ENCODE data around the gene ASB5.
"Not testable (repeated sequence)": the region's sequence is repeated elsewhere in the genome, so short reads cannot be mapped to it uniquely, and the experiment has no call there.

Gene ASB5

DNA sequence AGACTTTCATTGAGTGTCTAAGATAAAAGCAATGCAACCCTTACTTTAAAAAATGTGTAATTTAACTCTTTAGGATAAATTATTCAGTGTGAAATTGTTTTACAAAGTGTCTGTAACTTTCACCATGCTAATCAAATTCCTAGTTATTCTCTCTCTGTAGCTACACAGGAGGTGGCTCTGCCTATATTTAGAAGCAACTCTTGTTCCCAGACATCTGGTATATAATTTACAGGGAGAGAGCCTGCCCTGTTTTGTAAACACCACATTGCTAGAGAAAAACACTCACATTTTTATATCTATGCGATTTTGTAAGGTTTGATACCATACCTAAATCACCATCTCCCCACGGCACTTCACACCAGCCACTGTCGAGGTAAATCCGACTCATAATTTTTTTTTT is 38.2 kb downstream of the ASB5 start:
- H3K4me3 ChIP-seq (ENCODE audit: low read depth, low read length) = no peak overlapping the region
- no peaks in the 10 kb centered on the region for H3K27me3 ChIP-seq (replicated peaks)
- no peak for TF ChIP-seq CTCF (IDR thresholded peaks at IDR 0.05; ENCODE audit: low read depth, low read length, missing control alignments)
- no peak overlapping the region for H3K27ac ChIP-seq
- H3K36me3 ChIP-seq (replicated peaks) = no peaks in the 10 kb centered on the region
- in situ Hi-C loops (cut with HindIII; ENCODE audit: low pct_ligation_motif_present, low sequenced_read_pairs) = no loop called here
- DNase-seq = no peak

- in situ Hi-C loops (cut with HindIII; ENCODE audit: low pct_ligation_motif_present, low sequenced_read_pairs) = no loop called here
- no peak for TF ChIP-seq CTCF (IDR thresholded peaks at IDR 0.05; ENCODE audit: low read depth, low read length, missing control alignments)
- Histone ChIP-seq H3K27ac (no peak overlapping the region), H3K36me3 (replicated peaks) (no peaks in the 10 kb centered on the region), H3K27me3 (replicated peaks) (no peaks in the 10 kb centered on the region), H3K4me3 (ENCODE audit: low read depth, low read length) (no peak overlapping the region)
- no peak for DNase-seq
Measured at GRCh38 chr4:176229645-176230044, 39.4 kb downstream of the ASB5 start.

- no peak for TF ChIP-seq CTCF (IDR thresholded peaks at IDR 0.05; ENCODE audit: low read depth, low read length, missing control alignments)
- H3K4me3 ChIP-seq (ENCODE audit: low read depth, low read length) = no peak overlapping the region
- no peaks in the 10 kb centered on the region for H3K36me3 ChIP-seq (replicated peaks)
- H3K27ac ChIP-seq = no peak overlapping the region
- in situ Hi-C loops (cut with HindIII; ENCODE audit: low pct_ligation_motif_present, low sequenced_read_pairs) = no loop called here
- no peaks in the 10 kb centered on the region for H3K27me3 ChIP-seq (replicated peaks)
- DNase-seq = no peak
Measured at GRCh38 chr4:176226736-176227135, 42.3 kb downstream of the ASB5 start.

DNA sequence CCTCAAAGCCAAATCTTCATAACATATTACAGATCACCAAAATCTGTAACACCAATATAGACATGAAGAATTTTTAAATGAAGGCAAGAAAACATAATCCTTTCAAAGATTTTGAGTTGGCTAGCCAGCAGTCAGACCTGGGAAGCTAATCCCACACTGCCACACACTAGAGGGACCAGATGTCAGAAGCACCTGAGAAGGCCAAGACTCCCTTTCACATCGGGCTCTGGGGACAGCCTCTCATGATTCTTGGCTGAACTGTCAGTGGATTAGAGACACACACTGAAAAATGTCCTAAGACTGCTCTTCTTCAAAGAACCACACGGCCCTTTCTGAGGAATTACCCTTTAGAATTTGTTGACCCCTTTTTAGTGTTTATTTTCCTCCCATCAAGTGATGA is 45.5 kb downstream of the ASB5 start:
- Histone ChIP-seq H3K4me3 (ENCODE audit: low read depth, low read length) (no peak overlapping the region), H3K27ac (no peak overlapping the region), H3K36me3 (replicated peaks) (no peaks in the 10 kb centered on the region), H3K27me3 (replicated peaks) (no peaks in the 10 kb centered on the region)
- DNase-seq = no peak
- in situ Hi-C loops (cut with HindIII; ENCODE audit: low pct_ligation_motif_present, low sequenced_read_pairs) = no loop called here
- no peak for TF ChIP-seq CTCF (IDR thresholded peaks at IDR 0.05; ENCODE audit: low read depth, low read length, missing control alignments)

DNA sequence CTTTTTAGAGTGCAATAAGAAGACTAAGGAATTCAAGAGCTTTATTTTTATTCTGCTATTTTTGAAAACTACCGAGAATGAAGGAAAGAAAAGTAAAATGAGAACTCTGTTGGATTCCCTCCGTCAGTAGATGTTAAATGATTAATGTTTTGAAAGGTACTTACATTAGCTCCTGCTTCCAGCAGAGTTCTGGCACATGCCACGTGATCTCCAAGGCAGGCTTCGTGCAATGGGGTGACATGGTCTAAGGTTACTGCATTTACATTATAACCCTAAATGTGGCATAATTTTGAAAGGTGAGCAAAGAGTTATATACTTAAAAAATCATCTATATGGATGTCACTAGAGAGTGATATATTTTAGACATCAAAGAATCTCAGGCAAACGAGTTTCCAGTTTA is 46.9 kb downstream of the ASB5 start:
- in situ Hi-C loops (cut with HindIII; ENCODE audit: low pct_ligation_motif_present, low sequenced_read_pairs) = no loop called here
- no peaks in the 10 kb centered on the region for H3K36me3 ChIP-seq (replicated peaks)
- TF ChIP-seq CTCF (IDR thresholded peaks at IDR 0.05; ENCODE audit: low read depth, low read length, missing control alignments) = no peak
- no peak overlapping the region for H3K27ac ChIP-seq
- no peak for DNase-seq
- H3K27me3 ChIP-seq (replicated peaks) = no peaks in the 10 kb centered on the region
- H3K4me3 ChIP-seq (ENCODE audit: low read depth, low read length) = no peak overlapping the region

GRCh38 chr4:176217510-176217909 is 51.5 kb downstream of the ASB5 start:
- no peak overlapping the region for H3K27ac ChIP-seq
- TF ChIP-seq CTCF (IDR thresholded peaks at IDR 0.05; ENCODE audit: low read depth, low read length, missing control alignments) = no peak
- H3K4me3 ChIP-seq (ENCODE audit: low read depth, low read length) = no peak overlapping the region
- no peaks in the 10 kb centered on the region for H3K36me3 ChIP-seq (replicated peaks)
- DNase-seq = no peak
- no peaks in the 10 kb centered on the region for H3K27me3 ChIP-seq (replicated peaks)
- in situ Hi-C loops (cut with HindIII; ENCODE audit: low pct_ligation_motif_present, low sequenced_read_pairs) = no loop called here

DNA sequence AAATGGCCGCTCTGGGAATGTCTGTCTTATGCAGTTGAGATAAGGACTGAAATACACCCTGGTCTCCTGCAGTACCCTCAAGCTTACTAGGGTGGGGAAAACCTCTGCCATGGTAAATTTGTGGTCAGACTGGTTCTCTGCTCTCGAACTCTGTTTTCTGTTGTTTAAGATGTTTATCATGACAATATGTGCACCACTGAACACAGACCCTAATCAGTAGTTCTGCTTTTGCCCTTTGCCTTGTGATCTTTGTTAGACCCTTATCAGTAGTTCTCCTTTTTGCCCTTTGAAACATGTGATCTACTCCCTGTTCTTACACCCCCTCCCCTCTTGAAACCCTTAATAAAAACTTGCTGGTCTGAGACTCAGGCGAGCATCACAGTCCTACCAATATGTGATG is 56.7 kb downstream of the ASB5 start:
- H3K4me3 ChIP-seq (ENCODE audit: low read depth, low read length); DNase-seq; in situ Hi-C loops (cut with HindIII; ENCODE audit: low pct_ligation_motif_present, low sequenced_read_pairs); H3K27ac ChIP-seq; H3K27me3 ChIP-seq (replicated peaks); H3K36me3 ChIP-seq (replicated peaks): not testable (repeated sequence)
